ENCODE data around the gene MTHFSD. TPM values are rescaled to one million over a fixed set of nuclear protein-coding genes. Genes with fewer than 3 reads are reported as not detected.
"Not testable (repeated sequence)": the region's sequence is repeated elsewhere in the genome, so short reads cannot be mapped to it uniquely, and the experiment has no call there.

MTHFSD gene, protein sequence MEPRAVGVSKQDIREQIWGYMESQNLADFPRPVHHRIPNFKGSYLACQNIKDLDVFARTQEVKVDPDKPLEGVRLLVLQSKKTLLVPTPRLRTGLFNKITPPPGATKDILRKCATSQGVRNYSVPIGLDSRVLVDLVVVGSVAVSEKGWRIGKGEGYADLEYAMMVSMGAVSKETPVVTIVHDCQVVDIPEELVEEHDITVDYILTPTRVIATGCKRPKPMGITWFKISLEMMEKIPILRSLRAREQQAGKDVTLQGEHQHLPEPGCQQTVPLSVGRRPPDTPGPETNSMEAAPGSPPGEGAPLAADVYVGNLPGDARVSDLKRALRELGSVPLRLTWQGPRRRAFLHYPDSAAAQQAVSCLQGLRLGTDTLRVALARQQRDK
- polyA plus RNA-seq (2013, experiment 1 of 2; ENCODE audit: insufficient read length), result 9.8 TPM
- polyA plus RNA-seq (2013, experiment 2 of 2; ENCODE audit: insufficient read length), result 9.1 TPM

DNA sequence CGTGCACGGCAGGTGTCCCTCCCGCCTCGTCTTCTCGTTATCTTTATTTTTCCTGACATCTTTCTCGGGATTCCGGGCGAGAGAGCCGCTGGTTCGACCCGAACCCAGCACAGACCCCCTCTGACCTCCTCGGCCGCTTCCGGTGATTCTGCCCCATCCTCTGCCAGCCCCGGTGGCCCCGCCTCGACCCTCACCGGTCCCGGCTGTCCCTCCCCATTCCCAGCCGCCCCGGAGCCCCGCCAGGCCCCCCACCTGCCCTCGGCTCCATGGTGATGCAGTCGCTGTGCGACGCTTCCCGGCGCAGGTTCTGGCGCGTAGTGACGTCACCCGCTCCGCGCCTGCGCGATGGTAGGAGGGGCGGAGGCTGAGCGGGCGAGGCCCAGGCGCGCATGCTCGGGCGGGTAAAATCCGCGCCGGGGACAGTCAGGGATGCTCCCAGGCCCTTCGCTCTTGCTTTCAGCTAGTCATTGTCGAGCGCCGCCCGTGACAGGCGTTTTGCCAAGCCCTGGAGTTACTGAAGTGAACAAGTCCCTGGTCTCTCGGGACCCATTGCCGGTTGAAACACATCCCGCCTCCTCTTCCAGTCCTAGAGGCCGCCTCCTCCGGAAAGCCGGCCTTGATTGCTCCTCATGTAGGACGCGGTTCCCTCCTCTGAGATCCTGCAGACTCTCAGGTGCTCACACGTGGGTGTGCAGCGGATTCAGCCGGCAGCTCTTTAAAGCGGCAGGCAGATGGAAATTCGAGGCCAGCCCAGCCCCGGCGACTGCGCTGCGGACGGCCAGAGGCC is at the start of gene MTHFSD:
Gene MTHFSD, minus strand, starts transcription at position 319 of the 787 bp plus-strand sequence. Its CDS starts 51 bp downstream, at position 268.
- peak; percentile 91 for DNase-seq

DNA sequence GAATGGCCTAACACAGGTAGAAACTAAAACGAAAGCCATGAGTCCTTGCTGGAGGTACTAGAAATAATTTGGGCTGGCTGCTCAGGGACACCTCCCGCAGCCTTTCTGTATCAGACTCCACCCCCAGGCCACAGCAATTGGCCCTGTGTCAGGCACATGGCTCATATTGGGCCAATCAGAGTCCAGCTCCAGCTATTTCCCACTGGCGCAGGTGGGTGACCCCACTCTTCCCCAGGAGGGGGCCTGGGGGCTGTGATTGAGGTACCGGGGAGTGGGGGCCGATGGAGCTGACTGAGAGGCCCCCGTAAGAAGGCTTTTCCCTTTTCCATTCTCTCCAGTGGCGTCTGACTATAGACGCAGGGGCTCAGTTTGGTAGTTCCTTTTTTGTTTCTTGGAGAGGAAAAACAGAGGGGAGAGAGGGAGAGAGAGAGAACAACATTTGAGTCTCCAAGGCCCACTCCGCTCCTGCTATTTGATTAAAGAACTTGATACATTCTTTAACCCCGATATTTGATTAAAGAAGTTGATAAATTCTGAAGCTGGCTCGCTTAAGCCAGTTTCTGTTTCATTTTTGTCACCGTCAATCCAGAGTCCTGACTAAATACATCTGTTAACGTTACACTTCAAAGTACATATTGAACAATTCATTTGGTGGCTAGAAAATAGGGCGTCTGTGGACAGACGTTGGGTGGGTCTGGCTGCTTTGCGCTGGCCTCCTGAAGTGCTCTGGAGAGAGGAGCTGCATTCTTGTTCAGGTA is 49.6 kb upstream of the MTHFSD start:
- no peak for DNase-seq

GRCh38 chr16:86602521-86602920 is 47.5 kb upstream of the MTHFSD start:
- no peak for DNase-seq

GRCh38 chr16:86601356-86601755 is 46.3 kb upstream of the MTHFSD start:
- DNase-seq, result no peak

DNA sequence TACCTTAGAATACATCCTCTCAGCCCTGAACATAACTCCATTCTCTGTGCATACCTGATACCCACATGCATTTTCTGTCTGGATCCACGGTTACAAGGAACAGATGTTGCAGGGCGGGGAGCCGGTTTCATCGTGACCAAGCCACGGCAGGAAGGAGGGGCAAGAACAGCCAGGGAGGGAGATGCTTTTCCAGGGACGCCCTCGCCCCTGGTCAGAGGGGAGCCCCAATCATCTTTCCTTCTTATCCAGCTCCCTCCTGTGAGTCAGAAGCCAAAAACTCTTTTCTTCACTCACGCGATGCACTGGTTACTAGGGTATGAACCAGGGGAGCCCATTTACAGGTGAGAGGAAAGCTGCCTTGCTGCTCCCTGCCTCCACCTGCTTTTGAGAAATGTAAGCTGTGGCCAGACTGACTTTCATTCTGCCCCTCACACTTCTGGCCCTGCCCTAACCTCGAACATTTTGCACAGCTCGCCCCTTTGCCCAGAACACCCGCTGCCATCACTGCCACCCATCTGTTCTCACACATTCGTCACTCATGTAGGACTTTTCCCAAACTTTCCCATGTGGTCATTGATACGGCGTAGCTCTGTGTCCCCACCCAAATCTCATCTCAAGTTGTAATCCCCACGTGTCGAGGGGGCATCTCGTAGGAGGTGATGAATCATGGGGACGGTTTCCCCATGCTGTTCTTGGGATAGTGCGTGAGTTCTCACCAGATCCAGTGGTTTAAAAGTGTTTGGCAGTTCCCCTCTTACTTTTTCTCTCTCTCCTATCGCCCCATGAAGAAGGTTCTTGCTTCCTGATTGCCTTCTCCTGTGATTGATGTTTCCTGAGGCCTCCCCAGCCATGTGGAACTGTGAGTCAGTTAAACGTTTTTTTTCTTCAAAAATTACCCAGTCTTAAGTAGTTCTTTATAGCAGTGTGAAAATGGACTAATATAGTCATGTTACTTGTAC is 43.9 kb upstream of the MTHFSD start:
- peak; percentile 84 for DNase-seq

DNA sequence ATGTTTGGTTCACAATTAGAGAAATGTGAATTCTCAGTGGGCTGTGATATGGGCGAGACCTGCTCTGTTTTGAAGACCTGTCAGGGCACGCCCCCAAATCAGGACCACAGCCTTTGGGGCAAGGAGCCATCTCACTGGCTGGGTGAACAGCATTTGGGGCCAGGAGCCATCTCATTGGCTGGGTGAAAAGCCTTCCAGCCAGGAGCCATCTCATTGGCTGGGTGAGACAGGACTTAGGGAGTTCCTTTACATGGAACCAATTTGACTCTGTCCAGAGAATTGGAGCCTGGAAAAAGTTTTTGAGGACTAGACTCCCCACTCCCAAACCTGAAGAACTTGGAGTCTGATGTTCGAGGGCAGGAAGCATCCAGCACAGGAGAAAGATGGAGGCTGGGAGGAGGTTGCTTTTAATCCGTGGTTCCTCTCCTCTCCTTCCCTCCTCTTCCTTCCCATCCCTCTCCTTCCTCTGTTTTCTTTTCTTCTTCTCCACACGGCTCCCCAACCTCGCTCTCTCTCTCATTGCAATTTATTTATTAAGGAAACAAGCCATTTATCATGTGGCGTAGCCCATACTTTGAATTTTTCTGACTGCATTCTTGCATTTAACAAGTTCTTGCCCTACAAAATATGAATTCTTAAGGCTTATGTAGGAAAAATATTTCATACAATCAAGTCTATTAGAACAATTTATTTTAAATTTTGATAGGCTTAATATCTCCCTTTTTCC is 43.0 kb upstream of the MTHFSD start:
- DNase-seq, result peak; percentile 83

DNA sequence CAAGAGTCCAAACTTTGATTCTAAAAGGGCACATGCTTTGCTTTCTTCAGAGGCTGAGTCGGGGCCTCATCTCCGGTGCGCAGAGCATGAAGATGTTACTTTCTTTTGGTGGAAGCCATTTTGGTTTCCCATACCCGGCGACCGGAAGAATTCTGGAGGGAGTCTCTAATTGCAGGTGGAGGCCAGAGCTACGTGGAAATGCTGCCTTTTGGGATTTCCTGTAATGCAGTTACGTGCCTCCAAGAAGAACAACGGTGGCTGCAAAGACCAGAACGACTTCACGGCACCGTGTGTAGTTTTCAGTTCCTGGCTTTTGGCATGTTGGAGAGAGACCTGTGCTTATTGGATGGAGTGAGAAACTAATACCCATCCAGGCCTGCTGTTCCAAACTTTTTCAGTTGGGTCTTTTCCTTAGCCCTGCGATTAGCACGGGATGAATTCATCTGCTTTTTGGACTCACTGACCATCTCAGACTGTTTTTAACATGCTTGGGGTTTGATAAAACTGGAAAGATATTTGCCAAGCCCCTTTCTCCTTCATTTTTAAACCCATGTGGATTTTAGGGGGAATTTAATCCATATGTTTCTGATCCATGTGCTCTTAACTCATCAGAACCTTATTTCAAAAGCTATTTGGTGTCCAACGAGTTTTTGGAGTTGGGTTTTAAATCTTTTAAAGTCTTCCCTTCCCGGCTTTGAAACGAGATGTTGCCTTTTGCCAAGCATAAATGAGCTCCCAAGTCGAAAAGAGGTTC is 42.3 kb upstream of the MTHFSD start:
- no peak for DNase-seq

DNA sequence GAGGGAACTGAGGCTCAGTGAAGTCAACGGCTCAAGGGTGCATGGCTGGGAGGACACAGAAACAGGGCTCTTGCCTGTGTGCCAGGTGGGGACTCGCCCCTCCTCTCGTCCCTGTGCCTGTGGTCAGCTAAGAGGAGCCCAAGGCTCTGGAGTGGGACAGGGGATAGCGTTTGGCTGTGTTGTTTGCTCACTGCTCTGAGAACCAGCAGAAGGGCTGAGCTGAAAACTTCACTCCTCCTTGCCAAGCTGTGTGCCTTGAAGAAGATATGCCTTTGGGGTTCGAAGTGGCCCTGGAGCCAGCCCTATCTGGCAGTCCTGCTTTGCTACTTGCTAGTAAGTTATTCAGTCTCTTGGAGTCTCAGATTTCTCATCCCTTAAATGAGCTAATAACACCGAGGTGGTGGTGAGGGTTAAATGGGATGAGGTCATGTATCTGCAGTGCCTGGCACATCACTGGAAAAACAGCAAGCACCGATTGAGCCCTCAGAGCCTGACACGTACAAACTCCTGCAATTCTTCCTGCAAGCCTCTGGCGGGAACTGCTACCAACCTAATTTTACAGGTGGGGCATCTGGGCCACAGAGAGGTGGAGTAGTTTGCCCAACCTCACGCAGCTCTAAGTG is 41.1 kb upstream of the MTHFSD start:
- DNase-seq, result peak; percentile 59

- DNase-seq, result peak; percentile 81
Observed at GRCh38 chr16:86594721-86595120, 39.7 kb upstream of the MTHFSD start.

DNA sequence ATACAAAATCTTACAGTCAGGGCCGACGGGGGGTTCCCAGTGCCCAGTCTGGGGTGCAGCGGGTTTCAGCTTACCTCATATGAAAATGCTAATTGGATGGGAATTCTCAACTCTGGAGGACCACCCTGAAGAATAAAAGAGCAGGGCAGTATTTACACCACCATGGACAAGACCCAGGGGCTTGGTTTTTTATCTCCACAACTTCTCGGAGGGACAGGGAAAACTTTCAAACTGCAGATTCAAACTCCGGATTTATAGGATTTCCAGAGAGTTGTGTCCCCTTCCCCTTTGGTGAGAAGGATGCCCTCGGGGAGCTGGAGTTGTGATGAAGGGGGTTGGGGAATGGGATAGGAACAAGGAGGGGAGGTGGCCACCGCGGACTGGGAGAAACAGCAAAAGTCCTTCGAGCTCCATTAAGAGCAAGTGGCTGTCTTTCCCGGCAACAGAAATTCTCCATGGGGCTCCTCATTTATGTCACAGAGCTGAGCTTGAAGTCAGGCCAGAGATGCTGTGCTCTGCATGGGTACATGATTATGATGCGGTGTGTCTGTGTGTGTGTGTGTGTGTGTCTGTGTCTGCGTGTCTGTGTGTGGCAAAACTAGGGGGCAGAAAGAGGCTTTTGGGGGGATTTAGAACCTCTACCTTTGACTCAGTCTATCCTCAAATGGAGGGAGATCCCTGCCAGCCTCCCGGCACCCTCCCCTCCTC is 39.0 kb upstream of the MTHFSD start:
- DNase-seq, result peak; percentile 41

- DNase-seq, result no peak
Observed at GRCh38 chr16:86591270-86591669, 36.2 kb upstream of the MTHFSD start.

DNA sequence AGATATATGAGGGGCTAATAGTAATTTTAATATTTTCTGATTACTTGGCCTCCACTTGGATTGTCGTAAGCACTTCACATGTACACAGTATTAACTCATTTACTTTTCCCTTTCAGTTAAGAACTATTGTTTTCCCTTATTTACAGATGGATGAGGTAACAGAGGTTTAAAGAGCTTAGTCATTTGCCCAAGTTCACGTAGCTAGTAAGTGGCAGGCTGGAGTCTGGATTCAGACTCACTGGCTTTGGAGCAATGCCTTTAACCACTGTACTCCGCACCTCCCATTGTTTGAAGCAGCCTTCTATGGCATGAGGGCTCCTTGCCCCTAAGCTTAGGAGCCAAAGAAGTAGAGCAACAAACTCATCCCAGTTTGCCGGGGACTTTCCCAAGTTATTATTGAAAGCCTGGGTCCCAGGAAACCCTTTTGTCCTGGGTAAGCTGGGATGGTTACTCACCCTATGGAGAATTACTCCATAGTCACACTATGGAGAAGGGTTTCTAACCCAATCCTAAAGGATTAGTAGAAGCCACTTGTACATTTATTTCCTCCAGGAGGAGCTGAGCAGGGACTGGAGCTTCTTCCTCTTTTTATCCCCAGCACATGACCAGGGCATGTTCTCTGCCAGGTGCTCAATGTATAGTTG is 35.6 kb upstream of the MTHFSD start:
- DNase-seq, result peak; percentile 87

DNA sequence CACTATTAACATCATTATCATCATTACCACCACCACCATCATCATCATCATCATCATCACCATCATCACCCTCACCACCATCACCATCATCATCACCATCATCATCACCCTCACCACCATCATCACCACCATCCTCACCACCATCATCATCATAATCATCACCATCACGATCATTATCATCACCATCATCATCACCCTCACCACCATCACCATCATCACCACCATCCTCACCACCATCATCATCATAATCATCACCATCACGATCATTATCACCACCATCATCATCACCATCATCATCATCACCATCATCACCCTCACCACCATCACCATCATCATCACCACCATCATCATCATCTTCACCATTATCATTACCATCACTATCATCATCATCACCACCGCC is 32.9 kb upstream of the MTHFSD start:
- DNase-seq, result not testable (repeated sequence)

GRCh38 chr16:86587487-86587886 is 32.5 kb upstream of the MTHFSD start:
- no peak for DNase-seq

DNA sequence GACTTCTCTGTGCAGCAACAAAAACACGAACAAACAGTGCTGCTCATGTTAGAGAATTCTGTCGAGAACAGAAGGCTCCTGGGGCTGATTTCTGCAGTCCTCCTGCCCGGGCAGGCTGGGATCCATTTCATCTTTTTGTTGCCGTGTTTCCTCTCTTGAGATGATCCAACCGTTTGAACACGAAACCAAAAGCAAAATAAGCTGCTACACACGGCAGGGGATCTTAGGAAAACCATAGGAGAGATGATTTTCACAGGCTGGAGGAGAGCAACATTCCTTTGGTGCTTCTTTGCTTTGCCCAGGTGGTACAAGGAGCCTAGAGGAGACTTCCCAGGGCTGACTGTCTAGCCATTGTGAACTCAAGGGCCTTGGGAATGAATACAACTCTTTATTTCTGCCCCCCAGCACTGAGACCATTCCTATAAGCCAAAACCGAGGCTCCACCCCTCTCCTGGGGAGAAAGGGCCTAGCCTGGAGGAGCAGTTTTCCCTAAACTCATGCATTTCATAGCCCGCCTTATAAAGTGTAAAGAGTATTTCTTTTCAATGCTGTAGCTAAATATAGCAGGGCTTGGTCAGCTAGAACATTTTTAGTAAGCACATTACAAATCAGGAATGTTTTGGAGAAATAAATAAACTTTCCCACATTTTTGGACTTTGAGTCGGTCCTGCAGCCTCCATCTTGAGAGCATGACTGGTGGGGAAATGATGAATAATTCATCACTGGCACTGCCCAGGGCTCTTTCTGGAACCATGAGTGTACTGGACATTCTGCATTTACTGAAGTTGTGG is 31.0 kb upstream of the MTHFSD start:
- peak; percentile 98 for DNase-seq

DNA sequence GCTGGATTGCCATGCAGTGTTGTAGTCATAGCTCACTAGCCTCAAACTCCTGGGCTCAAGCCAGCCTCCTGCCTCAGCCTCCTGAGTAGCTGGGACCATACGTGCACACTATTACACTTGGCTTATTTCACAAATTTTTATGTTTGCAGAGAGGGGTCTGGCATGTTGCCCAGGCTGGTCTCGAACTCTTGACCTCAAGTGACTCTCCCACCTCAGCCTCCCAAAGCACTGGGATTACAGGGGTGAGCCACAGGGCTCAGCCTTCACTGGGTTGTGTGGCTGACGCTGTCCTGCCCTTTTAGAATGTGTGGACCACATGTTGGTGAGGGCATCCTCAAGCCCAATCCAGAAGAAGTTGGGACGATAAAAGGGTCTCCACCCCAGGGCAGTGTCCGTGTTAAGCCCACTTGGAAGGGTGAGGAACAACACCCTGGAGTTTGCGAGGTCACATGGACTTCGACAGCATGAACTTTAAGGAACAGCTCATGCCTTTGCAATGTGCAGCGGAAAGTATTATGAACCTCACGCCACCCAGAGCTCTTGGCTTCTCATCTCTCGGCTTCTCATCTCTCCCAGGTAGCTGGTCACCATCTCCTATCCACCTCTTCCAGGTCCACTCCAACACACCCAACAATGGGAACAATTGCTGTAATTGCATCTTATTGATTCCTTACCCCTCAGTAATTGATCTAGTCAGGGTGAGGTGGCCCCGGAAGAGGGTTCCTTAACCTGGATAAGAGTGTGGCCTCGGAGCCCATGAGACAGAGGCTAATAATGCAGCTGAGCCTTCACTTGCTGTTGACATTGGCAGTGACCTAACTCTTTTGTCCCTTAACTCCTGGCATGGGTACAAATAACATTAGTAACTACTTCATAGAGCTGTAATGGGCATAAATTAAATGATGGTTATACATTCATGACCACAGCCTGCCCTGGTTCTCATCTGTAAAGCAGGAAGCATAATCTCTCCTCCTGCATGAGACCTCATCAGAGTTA is 30.0 kb upstream of the MTHFSD start:
- DNase-seq, result peak; percentile 94

All from fibroblast of skin of back (primary cell).